SW 1271 (cell line): Measurements from ENCODE around the gene TCEANC2.

ENCODE experiments used
- DNase-seq, 2 experiments: peaks; one replicate each; lab custom pipeline; 2025; lab: John Stamatoyannopoulos, UW

TCEANC2 gene

GRCh38 chr1:54114001-54114400 lies 60.6 kb downstream of the TCEANC2 start:
- no peak for DNase-seq

- DNase-seq: no peak
These were observed 61.5 kb downstream of the TCEANC2 start for GRCh38 chr1:54114955-54115354.

- DNase-seq: no peak
These were observed 62.1 kb downstream of the TCEANC2 start for GRCh38 chr1:54115520-54115919.

GRCh38 chr1:54117815-54118563 lies 64.6 kb downstream of the TCEANC2 start:
- DNase-seq: no peak

- DNase-seq: no peak
These were observed 65.3 kb downstream of the TCEANC2 start for GRCh38 chr1:54118704-54119103.

- no peak for DNase-seq
These were observed 66.8 kb downstream of the TCEANC2 start for GRCh38 chr1:54120018-54120697.

- DNase-seq: no peak
These were observed 67.5 kb downstream of the TCEANC2 start for GRCh38 chr1:54120698-54121481.

GRCh38 chr1:54121482-54122134 lies 68.2 kb downstream of the TCEANC2 start:
- no peak for DNase-seq

GRCh38 chr1:54122135-54122751 lies 68.8 kb downstream of the TCEANC2 start:
- no peak for DNase-seq

GRCh38 chr1:54122992-54123391 lies 69.6 kb downstream of the TCEANC2 start:
- no peak for DNase-seq

- DNase-seq: no peak
These were observed 71.1 kb downstream of the TCEANC2 start for GRCh38 chr1:54124472-54124871.

GRCh38 chr1:54124906-54125305 lies 71.5 kb downstream of the TCEANC2 start:
- DNase-seq: no peak

- no peak for DNase-seq
These were observed 72.1 kb downstream of the TCEANC2 start for GRCh38 chr1:54125386-54126070.

GRCh38 chr1:54126271-54126815 lies 72.9 kb downstream of the TCEANC2 start:
- no peak for DNase-seq

GRCh38 chr1:54127594-54128300 lies 74.3 kb downstream of the TCEANC2 start:
- DNase-seq: no peak

GRCh38 chr1:54129858-54130257 lies 76.5 kb downstream of the TCEANC2 start:
- no peak for DNase-seq

- DNase-seq: no peak
These were observed 78.0 kb downstream of the TCEANC2 start for GRCh38 chr1:54131419-54131818.

GRCh38 chr1:54132495-54132894 lies 79.1 kb downstream of the TCEANC2 start:
- DNase-seq: no peak

- no peak for DNase-seq
These were observed 80.9 kb downstream of the TCEANC2 start for GRCh38 chr1:54134295-54134694.

- DNase-seq: no peak
These were observed 82.2 kb downstream of the TCEANC2 start for GRCh38 chr1:54135436-54136120.
